BJ (cell line): ENCODE results near the gene MIS18A. TPM values are rescaled to one million over a fixed set of nuclear protein-coding genes. Genes with fewer than 3 reads are reported as not detected.

Experiments used
- CTCF ChIA-PET: fragments of 350-600 bp; formaldehyde crosslinking; extraction: SDS; loops from one replicate; lab custom pipeline; 2021; ENCODE audit warnings: antibody characterized with exemption, inconsistent platforms; lab: Yijun Ruan, JAX
- POLR2A ChIA-PET: fragments of 300-600 bp; sonication (Branson Sonifier 250); formaldehyde crosslinking; extraction: SDS; loops from one replicate; lab custom pipeline; 2021; ENCODE audit warnings: antibody characterized with exemption; lab: Charles Lee
- DNase-seq: peaks from one replicate; pipeline ENCODE4 v3.0.0-alpha.2; 2011; ENCODE audit warnings: low read depth
- H3K27me3 ChIP-seq: 2 replicates; pipeline ENCODE4 v1.6.0; 2011; ENCODE audit warnings: low read length; ENCODE audit not compliant: control insufficient read depth, insufficient read depth
- H3K36me3 ChIP-seq: 2 replicates; pipeline ENCODE4 v1.5.1; 2011; ENCODE audit warnings: low read length; ENCODE audit not compliant: control insufficient read depth, insufficient read depth
- H3K4me3 ChIP-seq: 2 replicates; pipeline ENCODE4 v1.5.1; 2011; ENCODE audit warnings: low read depth, mild to moderate bottlenecking, control low read depth, low read length
- CTCF ChIP-seq: IDR thresholded peaks from 2 replicates; pipeline ENCODE4 v1.5.1; 2011; ENCODE audit warnings: low read depth, mild to moderate bottlenecking, control low read depth, inconsistent platforms, low read length, moderate library complexity; ENCODE audit not compliant: insufficient read depth
- polyA minus RNA-seq: library from RNA; depleted of rRNA, polyadenylated mRNA; stranded (reverse); fragments of >200 nt; gene quantifications from 2 replicates; pipeline ENCODE4 v1.2.3, GENCODE V29; 2011; rRNA and poly(A)+ RNA removed
- polyA plus RNA-seq: library from polyadenylated mRNA; depleted of rRNA; stranded (reverse); fragments of >200 nt; gene quantifications from 2 replicates; pipeline ENCODE4 v1.2.3, GENCODE V29; 2011; rRNA removed

Gene MIS18A, protein sequence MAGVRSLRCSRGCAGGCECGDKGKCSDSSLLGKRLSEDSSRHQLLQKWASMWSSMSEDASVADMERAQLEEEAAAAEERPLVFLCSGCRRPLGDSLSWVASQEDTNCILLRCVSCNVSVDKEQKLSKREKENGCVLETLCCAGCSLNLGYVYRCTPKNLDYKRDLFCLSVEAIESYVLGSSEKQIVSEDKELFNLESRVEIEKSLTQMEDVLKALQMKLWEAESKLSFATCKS
- polyA plus RNA-seq: 6.0 and 7.2 TPM in 2 replicates
- polyA minus RNA-seq: 0.82 and 1.2 TPM in 2 replicates

- 0 out of 2 replicates have a peak, but pooled peaks have one; percentile 1 for TF ChIP-seq CTCF
- POLR2A ChIA-PET: no interaction called here
- CTCF ChIA-PET: interaction anchor here (0.6 to 1.8 kb wide), 3 partner anchors 37 to 493 kb away, joined by 3 to 5 read pairs (median 3); no protein-coding TSS in a partner anchor
Measured at GRCh38 chr21:32278518-32279376, at the start of gene MIS18A. MIS18A (minus strand) TSS chr21:32279049; CDS start chr21:32279014, 35 bp downstream.

DNA sequence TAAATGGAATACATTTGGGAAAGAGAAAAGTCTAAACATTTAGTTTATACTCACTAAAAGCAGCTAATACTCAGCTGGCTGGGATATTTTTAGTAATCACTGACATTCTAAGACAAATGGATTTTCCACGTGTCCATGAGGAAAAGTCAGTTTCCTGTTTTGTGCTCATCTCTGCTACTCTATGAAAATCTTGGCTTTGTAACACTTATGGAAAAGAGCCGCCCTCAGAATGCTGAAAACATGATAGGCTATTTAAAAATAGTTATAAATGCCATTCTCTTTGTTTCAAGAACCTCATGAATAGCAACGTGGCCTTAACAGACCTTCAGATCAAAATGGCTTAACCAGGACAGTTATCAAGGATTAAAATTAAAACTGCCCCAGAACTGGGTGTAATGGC is 49.7 kb upstream of the MIS18A start:
- no peak for TF ChIP-seq CTCF
- peaks cover 18% of the 10 kb centered on the region for H3K36me3 ChIP-seq

More at GRCh38 chr21:32278518-32279376, at the start of gene MIS18A:
- H3K36me3 ChIP-seq: no peaks in the 10 kb centered on the region; the same call in 1 of the 2 replicates
- H3K27me3 ChIP-seq: no peaks in the 10 kb centered on the region
- DNase-seq: peak; percentile 76
- peak within 1 kb of the TSS; percentile 98 for H3K4me3 ChIP-seq

DNA sequence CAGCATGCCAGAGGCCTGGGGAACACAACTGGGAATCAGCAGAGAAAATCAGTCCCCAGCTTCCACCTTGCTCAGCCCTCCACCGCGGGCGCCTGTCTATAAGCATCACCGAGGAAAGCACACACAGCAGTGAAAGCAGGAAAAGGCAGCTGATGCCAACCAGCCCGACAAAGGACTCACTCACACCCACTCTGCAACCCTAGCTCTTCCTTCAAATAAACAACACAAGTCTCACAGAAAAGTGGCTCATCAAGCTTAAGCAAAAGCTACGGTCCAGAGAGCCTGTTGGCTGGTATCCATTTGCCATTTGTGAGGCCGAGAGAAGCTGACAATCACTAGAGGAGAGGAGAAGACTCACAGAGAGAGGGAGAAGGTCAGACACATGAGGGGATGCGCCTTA is 46.9 kb upstream of the MIS18A start:
- DNase-seq: no peak
- no peak for TF ChIP-seq CTCF
- POLR2A ChIA-PET: no interaction called here
- peaks cover 28% of the 10 kb centered on the region for H3K36me3 ChIP-seq
- CTCF ChIA-PET: interaction anchor here (2.3 kb wide), 1 partner anchor 9 kb away, joined by 4 read pairs; no protein-coding TSS in a partner anchor
- no peaks in the 10 kb centered on the region for H3K27me3 ChIP-seq
- H3K4me3 ChIP-seq: no peak overlapping the region

More for the DNA sequence above, 49.7 kb upstream of the MIS18A start:
- ChIA-PET POLR2A (no interaction called here), CTCF (interaction anchor here (0.6 kb wide), 1 partner anchor 1077 kb away, joined by 3 read pairs; no protein-coding TSS in a partner anchor)
- DNase-seq: no peak
- Histone ChIP-seq H3K27me3 (no peaks in the 10 kb centered on the region), H3K4me3 (no peak overlapping the region)

GRCh38 chr21:32322676-32323075 is 43.8 kb upstream of the MIS18A start:
- Histone ChIP-seq H3K4me3 (no peak overlapping the region), H3K27me3 (no peaks in the 10 kb centered on the region), H3K36me3 (peaks cover 43% of the 10 kb centered on the region)
- TF ChIP-seq CTCF: no peak
- ChIA-PET POLR2A (no interaction called here), CTCF (no interaction called here)
- no peak for DNase-seq

DNA sequence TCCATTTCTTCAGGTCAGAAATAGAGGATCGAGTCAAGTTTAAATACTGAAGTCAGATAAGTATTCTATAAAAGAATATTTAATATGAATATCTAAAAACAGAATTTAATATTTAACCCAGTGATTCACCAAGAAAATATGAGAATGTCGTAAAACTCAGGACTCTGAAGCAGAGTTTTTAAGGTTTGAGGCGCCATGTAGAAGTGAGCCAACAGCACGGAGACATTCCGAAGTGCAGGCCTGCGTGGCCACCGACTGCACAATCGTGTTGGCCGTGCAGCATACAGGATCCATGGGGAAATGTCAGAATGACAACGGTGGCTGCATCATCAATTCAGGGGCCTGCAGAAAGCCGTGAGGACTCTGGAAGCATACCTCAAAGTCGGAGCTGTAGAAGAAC is 43.3 kb upstream of the MIS18A start:
- CTCF ChIA-PET: no interaction called here
- DNase-seq: no peak
- no peak for TF ChIP-seq CTCF
- POLR2A ChIA-PET: no interaction called here
- no peak overlapping the region for H3K4me3 ChIP-seq
- peaks cover 47% of the 10 kb centered on the region for H3K36me3 ChIP-seq
- no peaks in the 10 kb centered on the region for H3K27me3 ChIP-seq
